HG03060 (cell line): Measurements from ENCODE around the gene COX6A1.
"Not testable (repeated sequence)": the region's sequence is repeated elsewhere in the genome, so short reads cannot be mapped to it uniquely, and the experiment has no call there.

Experiments
- ATAC-seq: cut with Tn5 transposase; IDR thresholded peaks from one replicate; pipeline ENCODE4 v1.9.1; 2021; ENCODE audit warnings: low read depth, moderate number of reproducible peaks; ENCODE audit not compliant: unreplicated experiment

COX6A1 gene

DNA sequence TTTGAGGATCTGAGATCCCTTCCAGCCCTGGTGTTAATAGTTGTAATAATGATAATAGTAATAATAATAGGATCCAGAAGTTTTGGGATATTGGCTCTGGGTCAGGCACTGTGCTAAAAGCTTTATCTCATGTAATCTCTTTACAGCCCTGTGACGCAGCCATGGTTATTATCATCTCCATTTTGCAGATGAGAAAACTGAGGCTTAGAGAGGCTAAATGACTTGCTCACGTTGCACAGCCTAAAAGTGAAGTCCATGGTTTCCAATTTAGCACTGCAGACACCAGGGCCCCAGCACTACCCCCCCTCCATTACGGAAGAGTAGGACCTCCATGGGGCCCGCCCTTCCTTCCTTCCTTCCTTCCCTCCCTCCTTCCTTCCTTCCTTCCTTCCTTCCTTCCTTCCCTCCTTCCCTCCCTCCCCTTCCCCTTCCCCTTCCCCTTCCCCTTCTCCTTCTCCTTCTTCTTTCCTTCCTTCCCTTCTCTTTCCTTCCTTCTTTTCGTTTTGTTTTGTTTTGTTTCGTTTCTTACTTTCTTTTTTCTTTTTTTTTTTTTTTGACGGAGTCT, 14.9 kb upstream of the COX6A1 start:
- ATAC-seq = no peak

DNA sequence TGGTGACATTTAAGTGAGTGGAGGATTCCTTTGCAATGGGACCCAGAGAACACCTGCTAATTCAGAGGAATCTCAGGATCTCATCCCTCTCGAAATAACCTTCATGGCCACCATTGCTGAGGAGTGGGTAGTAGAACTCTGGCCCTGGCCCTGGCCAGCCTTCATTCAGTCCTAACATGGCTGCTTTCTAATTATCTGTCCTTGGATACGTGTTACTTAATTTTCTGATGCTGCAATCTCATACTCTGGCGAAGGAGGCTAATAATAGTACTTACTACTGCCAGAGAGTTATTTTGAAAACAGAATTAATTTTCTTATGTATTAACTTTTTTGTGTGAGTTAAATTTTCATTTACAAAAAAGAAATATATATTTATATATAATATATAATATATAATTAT, 12.1 kb upstream of the COX6A1 start:
- ATAC-seq = no peak

DNA sequence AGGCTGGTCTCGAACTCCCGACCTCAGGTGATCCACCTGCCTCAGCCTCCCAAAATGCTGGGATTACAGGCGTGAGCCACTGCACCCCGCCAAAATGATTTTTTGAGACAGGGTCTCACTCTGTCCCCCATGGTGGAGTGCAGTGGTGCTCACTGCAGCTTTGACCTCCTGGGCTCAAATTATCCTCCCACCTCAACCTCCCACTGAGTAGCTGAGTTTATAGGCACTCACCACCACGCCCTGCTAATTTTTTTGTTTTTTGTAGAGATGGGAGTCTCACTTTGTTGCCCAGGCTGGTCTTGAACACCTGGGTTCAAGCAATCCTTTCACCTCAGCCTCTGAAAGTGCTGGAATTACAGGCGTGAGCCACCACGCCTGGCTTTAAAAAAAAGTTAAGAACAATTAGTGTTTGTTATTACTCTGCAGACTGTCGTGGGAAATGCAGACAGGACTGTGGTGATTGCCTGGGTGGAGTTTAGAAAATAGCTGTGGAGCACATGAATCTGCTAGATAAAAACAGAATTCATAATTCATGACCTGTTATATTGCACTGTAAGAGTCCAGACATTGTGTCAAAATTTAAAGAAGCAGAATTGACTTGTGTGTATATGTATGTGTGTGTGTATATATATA, 9.2 kb upstream of the COX6A1 start:
- ATAC-seq = no peak

DNA sequence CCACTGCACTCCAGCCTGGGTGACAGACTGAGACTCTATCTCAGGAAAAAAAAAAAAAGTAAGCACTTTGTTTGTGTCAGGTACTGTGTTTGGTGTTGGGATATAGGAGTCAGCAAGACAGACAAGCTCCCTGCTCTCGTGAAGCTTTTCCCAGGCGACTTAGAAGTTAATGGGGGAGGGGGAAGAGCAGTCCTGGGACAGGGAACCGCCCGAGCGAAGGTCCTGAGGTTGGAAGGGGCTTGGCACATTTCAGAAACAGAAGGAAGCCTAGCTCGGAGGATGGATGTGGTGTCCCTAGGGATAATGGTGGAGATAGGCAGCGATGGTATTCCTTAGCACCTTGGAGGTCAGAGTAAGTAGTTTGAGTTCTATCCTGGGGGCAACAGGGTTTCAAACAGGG, 8.5 kb upstream of the COX6A1 start:
- no peak for ATAC-seq

DNA sequence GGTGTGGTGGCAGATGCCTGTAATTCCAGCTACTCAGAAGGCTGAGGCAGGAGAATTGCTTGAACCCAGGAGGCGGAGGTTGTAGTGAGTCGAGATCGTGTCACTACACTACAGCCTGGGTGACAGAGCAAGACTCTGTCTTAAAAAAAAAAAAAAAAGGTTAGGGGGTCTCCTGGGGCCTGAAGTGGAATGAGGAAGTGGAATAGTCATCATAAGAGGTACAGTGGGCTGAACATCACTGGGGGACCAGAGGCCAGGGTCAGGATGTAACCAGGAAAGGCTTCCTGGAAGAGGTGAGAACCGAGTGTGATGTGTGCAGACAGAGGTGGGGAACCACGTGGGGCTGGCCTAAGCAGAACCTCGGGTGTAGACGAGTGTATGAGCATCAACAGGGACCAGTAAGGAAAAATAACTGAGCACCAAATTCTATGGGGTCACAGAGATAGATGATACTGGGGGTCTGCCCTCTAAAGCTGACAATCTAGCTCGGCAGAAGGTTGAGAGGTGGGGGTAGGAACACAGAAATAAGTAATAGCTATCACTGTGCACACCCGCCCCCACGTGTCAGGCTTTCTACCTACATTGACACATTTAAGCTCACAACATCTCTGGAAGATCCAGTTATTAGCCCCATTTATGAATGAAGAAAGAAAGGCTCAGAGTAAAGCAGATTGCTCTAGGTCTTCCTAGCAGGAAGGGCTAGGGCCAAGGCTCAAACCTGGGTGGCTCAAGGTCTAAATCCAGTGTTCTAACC, 5.0 kb upstream of the COX6A1 start:
- ATAC-seq = no peak

DNA sequence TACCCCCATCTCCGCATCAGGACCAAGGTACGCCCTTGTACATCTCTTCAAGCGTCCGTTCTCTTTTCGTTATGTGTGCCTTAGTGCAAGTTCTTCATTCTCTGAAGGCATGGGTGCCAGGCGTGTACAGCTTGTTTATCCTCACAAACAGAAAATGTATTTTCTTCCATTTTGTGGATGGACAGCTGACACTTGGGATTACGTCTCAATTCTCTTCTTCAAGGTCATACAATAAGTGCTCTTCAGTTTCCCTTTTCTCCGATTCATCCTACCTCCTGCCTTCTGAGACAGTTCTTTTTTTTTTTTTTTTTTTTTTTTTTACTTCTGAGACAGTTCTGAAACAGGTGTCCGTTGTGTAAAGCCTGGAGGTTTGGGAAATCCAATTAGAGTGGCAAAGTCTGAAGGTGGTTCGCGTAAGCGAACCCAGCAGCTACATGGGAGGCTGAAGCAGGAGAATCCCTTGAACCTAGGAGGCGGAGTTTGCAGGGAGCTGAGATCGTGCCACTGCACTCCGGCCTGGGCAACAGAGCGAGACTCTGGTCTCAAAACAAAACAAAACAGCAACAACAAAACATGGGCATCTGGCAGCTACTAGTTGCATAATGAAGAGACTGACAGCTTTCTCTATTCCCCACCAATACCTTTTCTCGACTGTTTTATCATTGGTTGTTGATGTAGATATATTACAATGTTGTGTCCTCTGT, 734 bp downstream of the COX6A1 start:
- no peak for ATAC-seq

DNA sequence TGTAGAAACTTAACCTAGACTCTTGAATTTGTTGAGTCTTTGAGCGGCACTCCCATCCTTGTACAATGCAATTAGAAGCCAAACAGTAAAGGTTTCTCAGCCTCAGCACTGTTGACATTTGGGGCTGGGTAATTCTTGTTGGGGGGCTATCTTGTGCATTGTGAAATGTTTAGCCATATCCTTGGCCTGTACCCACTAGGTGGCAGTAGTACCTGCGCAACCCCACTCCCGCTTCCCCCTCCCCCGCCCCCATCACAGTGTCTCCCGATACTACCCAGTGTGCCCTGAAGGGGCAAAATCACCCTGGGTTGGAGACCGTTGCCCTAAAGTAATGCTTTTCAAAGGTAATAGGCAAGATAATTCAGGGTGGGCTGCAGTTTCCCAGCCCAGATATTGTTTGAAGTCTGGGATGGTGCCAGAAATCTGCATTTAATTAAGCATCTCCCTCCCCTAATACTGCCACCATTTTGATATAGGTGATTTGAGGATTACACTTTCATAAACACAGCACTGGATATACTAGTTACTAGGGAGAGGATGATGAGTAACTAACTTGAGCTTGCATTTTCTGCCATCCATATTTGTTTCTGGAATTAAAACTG, 1.8 kb downstream of the COX6A1 start:
- no peak for ATAC-seq

DNA sequence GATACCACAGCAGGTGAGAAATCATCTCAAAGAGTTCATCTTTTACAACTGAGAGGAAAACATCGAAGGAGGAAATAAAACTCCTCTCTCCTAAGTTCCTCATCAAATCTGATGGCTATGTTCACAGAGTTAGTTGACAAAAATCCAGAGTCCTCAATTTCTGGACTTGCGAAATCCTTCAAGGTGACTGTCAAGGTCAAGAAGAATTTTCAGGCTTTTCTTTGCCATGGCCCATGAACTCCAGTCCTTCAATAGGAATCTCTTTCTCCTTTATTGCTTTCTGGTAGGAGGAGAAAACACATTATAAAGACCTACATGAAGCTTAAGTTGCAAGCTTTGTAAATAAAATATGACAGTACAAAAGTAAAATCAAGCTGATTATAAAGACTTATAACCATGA, 6.8 kb downstream of the COX6A1 start:
- no peak for ATAC-seq

DNA sequence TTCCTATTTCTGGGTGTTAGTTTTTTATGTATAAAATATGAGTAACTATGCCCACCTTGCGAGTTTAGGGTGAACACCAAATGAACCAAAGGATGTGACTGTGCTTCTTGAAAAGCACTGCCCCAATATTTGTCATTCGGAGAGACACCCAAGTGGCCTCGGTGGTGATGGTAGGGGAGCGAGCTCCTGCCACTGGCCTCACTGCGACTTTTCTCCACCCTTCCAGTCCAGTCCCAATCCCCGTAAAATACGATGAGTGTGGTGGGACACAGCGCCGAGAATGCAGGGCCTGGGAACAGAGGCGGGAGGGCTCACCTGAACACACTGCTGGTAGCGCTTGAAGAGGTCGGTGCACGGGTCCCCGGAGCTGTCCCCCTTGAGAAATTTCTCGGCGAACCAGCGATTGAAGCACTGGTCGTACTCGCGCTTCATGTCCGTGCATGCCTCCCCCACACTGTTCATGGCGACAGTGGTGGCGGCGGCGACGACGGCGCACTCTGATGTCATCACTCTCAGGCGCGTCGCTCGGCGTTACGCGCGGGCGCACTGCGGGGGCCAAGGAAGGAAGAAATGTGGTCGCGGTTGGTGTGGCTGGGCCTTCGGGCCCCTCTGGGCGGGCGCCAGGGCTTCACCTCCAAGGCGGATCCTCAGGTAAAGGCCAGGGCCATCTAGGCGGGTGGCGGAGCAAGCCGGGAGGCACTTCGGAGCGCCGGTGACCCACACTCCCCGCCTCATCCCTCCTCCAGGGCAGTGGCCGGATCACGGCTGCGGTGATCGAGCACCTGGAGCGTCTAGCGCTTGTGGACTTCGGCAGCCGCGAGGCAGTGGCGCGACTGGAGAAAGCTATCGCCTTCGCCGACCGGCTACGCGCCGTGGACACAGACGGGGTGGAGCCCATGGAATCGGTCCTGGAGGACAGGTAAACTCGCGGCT, 8.3 kb downstream of the COX6A1 start, which contains the start of the genes GATC and TRIAP1:
Gene GATC, plus strand, starts transcription at position 534 of the 933 bp plus-strand sequence. Its CDS starts 37 bp downstream, at position 571.
Gene TRIAP1, minus strand, starts transcription at position 474 of the 933 bp plus-strand sequence. Its CDS starts 12 bp downstream, at position 462.
- ATAC-seq = peak; percentile 85

DNA sequence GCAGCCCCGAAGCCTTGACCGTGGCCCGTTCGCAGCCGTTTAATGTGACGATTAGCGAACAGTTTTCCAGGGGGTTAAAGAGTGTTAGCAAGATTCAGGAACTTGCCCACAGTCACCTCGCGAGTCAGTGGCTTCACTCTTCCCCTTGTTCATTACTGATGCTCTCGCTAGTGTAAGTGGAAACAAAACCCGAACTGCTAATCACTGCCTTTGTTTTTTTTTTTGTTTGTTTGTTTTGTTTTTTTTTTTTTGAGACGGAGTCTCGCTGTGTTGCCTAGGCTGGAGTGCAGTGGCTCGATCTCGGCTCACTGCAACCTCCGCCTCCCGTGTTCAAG, 8.9 kb downstream of the COX6A1 start:
- not testable (repeated sequence) for ATAC-seq

DNA sequence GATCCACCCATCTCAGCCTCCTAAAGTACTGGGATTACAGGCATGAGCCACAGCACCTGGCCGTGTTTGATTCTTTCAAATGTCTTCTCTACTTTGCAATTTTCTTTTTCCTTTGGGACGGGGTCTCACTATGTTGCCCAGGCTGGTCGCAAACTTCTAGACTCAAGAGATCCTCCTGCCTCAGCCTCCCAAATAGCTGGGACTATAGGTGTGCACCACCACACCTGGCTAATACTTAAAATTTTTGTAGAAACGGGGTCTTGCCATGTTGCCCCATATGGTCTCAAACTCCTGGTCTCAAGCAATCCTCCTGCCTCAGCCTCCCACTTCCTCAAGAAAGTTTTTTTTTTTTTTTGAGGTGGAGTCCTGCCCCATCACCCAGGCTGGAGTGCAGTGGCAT, 10.1 kb downstream of the COX6A1 start:
- ATAC-seq = no peak

DNA sequence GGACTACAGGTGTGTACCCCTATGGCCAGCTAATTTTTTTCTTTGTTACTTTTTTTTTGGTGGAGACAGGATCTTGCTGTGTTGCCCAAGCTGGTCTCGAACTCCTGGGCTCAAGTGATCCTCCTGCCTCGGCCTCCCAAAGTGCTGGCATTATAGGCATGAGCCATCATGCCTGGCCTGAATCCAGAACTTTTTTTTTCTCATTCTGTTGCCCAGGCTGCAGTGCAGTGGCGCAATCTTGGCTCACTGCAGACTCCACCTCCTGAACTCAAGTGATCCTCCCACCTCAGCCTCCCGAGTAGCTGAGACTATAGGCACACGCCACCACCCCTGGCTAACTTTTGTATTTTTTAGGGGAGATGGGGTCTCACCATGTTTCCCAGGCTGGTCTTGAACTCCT, 14.6 kb downstream of the COX6A1 start:
- ATAC-seq = not testable (repeated sequence)

DNA sequence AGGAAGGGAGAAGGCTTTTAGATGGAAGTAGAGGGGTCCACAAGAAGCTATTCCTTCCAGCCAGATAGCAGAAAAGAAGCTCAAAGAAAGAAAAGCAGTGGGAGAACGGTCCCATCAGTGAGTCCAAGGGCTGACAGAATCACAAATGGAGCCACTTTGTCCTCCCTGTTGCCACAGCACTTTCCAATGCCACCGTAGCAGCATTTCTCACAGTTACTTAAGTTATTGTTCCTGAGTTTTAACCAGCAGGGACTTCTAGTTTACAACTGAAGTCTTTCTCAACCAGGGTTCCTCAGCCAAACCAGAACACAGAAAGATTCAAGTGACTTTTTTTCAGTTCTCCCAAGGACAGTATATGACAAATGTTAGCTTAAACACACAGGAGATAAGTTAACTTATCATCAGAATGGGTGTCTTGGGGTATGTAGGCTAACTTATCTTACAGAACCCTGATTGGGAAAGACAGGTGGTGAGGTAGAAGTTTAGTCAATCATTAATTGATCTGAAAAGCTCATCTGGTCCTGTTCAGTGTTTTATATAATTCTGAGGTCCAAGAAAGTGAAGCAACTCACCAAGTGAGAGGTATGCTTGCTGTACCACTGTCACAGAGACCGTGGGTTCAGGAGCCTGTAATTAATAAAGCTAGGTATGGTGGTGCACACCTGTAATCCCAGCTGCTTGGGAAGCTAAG, 15.3 kb downstream of the COX6A1 start:
- no peak for ATAC-seq

DNA sequence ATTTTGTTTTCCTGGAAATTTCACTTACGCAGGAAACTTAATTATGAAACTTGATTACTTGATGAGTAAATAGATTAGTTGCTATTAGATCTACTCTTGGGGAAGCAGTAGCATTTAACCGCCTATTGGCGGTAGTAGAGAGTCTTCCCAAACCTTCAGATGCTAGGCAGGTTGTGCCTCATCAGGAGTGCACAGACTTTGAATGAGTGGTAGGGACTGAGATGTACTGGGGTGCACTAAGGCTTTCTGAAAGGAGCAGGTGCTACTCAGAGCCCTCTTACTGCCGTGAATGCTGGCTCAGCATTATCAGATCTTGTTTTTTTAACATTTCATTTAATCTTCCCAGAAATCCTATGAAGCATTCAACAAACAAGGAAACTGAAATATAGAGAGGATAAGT, 16.1 kb downstream of the COX6A1 start:
- no peak for ATAC-seq

DNA sequence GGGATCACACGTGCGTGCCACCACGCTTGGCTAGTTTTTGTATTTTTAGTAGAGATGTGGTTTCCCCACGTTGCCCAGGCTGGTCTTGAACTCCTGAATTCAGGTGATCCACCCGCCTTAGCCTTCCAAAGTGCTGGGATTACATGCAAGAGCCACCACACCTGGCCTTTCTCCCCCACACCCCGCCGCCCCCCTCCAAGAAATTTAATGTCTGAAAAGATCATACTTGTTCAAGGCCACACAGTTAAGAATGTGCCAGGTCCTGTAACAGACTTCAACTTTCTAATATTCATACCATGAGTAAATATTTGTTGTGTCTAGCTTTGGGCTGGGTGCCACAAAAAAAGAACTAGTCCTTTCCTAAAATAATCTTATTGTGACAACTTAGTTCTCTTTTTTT, 17.4 kb downstream of the COX6A1 start:
- no peak for ATAC-seq

DNA sequence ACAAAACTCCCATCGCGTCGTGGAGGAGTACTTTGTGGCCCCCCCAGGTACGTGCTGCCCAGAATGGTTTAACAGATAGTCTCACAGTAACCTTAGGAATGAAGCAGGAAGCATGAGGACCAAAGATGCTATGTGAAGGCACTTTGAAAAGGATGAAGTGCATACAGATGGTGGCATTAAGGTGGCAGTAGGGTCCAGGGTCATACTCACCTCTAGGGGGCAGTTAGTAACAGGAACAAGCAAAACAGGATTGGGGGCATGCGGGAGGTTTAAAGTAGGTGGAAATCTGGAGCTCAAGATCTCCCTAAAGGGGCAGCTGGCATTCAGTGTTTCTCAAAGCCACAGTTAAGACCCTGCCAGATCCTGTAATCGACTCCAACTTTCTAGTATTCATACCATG, 19.2 kb downstream of the COX6A1 start:
- no peak for ATAC-seq

DNA sequence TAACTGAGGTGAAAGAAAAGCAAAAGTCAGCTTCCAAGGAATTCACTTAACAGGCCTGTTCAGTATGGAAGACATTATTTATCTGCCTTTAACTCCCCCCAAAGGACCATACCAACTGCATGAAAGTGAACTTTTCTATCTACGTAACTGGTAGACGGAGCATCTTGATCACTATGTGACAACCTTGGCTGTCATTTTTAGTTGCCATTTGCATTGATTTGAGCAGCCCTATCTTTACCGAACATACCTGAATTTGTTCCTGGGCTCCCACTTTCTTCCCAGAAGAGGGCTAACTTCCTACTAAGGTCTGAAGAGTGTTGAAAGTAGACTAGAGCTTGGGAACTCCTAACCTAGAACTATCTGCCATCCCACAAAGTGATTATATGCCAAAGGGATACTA, 22.2 kb downstream of the COX6A1 start:
- no peak for ATAC-seq

DNA sequence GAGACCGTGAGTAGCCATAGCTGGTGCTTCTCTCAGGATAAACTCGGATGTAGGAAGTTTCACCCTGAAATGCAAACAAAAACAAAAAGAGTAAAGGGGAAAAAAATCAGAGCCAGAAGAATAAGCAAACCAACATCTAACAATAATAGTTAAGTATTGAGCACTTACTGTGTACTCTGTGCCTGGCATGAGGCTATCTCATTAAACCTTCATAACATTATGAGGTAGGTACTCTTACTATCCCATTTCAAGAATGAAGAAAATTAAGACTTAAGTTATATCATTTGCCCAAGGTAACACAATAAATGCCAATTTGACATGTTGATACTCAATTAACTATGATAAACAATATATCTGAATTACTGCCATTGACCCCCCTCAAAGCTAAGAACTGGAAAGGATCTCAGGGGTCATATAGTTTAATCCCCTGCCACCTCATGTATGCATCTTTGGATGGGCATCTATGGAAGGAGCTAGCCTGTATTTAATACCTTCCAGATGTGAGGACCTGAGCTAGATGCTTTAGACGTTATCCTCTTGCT, 24.3 kb downstream of the COX6A1 start:
- no peak for ATAC-seq

DNA sequence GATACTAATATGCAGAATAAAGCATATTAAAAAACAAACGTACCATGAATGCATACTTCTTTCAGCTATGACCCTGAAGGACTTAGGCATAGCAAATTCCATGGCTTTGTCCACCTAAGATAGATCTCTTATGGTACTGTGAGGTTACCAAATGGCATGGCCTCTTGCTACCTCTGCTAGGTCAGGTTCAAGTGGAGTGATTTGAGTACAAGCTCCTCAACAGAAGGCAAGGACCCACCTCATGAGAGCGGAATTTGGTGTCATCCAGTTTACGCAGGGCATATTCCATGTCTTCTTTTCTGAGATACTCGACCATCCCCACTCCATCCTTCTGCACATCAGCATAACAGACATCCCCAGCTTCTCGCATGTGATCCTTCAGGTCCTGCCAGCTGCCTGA, 25.8 kb downstream of the COX6A1 start:
- no peak for ATAC-seq
